NCI-H82 treated with DMSO at 0.1 percent for 48 hours (cell line): ENCODE data around the gene TBCD.

ENCODE experiments used
- DNase-seq: peaks from one replicate; lab custom pipeline; 2025; ENCODE audit not compliant: unreplicated experiment; lab: John Stamatoyannopoulos, UW

Gene TBCD

DNA sequence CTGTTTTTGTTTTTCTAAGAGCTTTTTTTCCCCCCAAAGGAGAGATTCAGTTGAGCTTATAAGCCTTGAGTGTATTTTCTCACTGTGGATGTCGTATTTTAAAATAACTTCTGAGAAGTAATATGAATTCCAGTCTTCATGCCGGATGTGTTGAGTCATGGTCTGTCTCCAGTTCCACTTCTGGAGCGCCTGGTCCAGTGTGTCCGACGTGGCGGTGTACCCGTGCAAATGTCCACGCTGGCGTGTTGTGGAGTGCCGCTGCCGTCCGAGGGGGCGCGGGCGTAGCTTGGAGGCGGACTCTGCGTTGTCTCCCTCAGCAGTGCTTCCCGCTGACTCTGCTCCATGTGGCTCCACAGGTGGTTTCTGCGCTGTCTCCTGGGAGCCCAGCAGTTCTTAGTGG lies 148.9 kb downstream of the TBCD start:
- DNase-seq: no peak

GRCh38 chr17:82901356-82901755 lies 149.5 kb downstream of the TBCD start:
- DNase-seq: no peak

- DNase-seq: no peak
Measured at GRCh38 chr17:82901856-82902255, 150.0 kb downstream of the TBCD start.

DNA sequence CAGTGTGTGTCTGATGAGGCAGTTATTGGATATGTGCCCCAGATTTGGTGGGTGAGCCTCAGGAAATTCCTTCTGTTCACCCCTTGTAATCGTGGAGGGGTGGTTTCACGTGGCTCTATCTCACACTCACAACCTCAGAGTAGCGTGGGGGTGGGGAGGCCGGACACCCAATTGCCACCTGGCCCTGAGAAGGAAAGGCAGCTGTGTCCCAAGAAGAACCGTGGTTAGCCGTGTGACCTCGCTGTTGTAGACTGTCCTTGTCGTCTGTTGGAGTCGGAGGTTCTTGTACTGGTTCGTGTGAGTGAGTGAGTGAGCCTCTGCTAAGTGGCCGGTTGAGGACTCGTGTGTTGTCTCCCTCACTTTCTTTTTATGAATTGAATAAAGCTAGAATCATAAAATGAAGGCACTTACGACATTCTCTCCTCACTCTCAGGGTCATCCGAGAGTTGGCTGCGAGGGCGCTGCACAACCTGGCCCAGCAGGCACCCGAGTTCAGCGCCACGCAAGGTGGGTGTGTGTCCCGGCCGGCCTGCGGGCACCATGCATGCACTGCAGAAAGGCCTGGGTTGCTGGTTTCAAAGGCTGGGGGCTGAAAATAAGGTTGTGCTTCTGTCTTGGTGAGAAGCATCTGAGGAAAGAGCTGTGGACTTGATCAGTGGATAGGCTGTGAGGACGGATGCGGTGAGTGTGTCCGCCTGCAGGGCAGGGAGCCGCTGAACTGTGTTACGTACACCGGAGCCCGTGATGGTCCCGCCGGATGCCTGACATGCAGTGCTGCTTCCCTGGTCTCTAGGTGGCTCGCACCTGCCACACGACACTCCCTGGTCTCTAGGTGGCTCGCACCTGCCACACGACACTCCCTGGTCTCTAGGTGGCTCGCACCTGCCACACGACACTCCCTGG lies 151.4 kb downstream of the TBCD start:
- DNase-seq: no peak

DNA sequence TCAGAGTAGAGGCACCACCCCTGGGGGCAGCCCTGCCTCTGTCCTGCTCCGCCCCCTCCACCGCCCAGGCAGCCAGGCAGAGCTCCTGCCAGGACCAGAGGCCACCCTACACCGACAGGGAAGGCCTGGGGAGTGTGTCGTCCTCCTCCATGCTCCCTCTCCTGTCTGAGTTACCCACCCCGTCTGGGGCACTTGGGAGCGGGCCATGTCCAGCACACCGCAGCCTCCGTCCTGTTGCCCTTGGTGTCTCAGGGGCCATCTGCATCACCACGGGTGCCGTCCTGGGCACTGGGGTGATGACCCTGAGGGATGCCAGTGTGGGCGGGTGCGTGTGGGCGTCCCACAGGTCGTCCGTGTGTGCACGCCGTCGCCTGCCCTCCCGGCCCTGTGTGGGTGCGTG lies 153.3 kb downstream of the TBCD start:
- DNase-seq: no peak

DNA sequence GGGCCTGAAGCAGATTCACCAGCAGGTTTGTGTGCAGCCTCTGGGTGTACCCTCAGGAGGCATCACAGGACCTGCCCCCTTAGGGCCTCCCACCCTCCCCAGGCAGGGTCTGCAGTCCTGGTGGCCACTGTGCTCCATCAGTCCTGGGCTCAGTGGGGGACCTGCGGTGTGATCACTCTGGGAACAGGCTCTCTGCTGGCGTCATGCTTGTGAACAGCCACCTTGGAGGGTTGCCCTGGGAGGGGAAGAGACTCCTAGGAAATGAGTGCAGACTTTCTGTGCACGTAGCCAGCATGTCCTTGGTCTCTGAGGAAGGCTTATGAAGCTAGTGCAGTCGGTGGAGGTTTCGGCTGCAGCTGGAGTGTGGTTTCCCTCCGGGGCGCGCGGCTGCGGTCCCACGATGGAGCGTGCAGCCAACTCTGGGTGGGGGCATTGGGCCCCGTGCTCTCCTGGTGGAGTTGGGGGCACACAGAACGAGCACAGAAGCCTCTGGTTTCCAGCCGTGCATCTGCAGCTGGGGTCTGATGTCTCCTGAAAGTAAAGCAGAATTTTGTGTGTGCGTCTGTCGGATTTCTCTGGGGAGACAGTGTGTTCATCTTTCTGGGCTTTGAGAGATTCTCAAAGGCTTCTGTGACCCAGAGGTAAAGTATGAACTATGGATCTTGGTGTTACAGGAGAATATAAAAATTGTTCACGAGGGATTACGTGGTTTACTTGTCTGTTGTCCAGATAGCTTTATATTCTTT lies 156.1 kb downstream of the TBCD start:
- DNase-seq: no peak

DNA sequence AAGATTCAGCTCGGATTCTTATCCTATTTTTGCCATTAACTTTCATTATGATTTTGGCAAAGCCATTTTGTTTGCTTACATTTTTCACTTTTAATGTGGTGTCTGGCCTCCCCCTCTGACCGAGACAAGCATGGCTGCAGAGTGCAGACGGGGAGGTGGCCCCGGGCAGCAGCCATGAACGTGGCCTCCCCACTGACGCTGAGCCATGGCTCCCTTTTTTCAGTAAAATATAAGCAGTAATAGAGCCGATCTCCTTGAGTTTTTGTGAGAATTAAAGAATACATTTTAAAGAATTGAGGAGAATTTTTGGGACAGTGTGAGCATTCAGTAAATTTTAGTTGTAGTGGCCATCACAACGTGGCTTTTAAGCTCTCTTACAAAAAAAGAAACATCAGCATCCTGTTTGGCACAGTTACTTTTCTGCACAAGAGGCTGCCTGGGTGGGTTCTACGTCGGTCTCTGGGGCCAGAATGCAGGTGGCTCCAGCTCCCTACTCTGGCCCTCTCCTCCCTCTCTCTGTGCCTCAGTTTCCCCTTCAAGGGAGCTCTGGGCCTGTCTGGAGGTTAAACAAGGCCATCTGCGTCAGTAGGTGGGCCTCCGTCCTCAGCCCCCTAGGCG lies 156.8 kb downstream of the TBCD start:
- no peak for DNase-seq

- no peak for DNase-seq
Measured at GRCh38 chr17:82909322-82909904, 157.5 kb downstream of the TBCD start.

GRCh38 chr17:82910041-82910481 lies 158.2 kb downstream of the TBCD start:
- DNase-seq: no peak

DNA sequence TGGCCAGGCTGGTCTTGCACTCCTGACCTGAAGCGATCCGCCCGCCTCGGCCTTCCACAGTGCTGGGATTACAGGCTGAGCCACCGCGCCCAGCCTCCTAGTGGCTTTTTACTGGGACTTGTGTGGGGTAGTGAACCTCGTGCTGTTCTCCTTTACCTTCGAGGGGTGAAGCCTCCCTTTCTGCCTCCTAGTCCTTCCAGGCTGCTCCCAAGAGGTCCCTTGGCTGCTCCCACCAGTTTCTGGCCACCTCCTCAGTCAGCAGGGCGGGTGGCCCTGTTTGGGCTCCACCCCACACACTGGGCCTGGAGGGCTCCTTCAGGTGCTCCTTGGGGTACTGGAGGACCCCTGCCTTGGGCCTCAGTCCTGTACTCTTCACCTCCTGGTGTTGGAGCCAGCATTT lies 158.9 kb downstream of the TBCD start:
- no peak for DNase-seq

DNA sequence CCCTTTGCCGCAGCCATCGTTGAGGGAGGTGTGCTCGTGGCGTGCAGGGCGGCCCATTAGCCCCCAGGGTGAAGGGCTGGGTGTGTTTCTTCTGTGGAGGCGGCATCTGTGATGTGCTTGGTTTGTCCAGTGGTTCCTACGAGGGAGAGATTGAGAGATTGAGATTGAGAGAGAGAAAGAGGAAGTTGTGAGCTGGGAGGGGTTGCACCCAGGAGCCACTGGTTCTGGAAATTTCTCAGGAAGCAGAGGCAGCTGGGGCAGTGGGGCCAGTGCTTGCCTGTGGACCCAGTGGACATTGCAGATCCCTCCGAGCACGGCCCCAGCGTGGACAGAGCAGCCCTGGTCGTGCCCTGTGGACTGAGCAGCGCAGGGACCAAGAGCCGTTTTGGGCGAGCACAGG lies 160.0 kb downstream of the TBCD start:
- DNase-seq: no peak

- no peak for DNase-seq
Measured at GRCh38 chr17:82912484-82913089, 160.7 kb downstream of the TBCD start.

DNA sequence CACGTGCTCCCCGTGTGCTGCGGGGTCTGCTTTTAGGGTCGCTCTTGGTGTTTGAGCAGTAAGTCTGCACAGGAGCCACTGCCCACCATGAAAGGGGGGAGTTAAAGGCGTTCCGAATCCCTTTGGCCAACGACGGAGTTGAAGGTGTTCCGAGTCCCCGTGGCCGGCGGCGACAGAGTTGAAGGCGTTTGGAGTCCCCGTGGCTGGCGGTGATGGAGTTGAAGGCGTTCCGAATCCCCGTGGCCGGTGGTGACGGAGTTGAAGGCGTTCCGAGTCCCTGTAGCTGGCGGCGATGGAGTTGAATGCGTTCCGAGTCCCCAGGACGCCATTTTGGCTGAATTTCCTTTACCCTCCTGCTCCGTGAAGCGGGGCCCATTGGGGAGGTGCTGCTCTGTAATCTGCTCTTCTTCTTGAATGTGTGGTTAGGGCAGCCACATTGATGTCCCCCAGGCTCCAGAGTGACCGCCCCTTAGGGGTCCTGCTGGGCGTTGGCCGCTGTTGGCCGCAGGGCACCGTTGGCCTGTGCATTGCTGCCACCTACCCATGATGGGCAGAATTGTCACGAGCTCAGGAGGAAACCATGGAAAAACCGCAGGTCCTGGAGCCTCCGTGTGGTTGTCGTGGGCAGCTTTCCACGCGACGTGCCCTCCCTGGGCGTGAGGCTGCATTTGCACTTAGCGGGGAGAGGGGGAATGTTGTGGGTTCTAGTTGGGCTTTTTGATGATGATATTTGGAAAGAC lies 161.6 kb downstream of the TBCD start:
- no peak for DNase-seq

- no peak for DNase-seq
Measured at GRCh38 chr17:82914375-82914774, 162.5 kb downstream of the TBCD start.

DNA sequence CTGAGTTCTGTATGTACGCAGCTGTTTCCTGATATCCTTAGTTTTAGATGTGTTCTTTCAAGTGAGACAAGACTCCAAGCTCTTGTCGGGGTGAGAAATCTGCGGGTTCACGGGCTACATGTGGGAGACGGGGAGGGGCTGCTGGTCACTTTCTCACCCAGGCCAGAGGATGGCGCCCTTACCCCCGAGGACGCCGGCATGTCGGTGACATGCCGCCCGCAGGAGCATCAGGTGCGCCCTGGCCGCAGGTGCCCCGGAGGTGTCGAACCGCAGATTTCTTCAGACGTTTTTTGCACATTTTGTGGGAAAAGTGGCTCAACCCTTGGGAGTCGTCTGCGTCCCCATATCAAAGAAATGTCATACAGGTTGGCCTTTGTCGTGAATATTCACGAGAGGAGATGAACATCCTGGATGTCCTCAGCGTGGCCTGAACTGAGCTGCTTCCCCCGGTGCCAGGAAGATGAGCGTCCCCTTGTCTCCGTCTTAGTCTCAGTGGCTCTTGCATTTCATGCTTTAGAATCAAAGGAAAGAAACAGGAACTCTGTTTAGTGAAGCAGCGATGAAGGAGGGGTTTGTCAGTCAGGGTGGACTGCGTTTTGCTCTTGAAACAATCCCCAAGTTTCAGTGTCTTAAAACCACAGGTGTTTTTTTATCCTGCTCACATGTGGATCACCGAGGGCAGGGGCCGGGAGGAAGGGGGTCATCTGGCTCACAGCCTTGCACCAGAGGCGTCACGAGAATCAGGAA lies 163.3 kb downstream of the TBCD start:
- no peak for DNase-seq

GRCh38 chr17:82915757-82916027 lies 163.8 kb downstream of the TBCD start:
- no peak for DNase-seq

DNA sequence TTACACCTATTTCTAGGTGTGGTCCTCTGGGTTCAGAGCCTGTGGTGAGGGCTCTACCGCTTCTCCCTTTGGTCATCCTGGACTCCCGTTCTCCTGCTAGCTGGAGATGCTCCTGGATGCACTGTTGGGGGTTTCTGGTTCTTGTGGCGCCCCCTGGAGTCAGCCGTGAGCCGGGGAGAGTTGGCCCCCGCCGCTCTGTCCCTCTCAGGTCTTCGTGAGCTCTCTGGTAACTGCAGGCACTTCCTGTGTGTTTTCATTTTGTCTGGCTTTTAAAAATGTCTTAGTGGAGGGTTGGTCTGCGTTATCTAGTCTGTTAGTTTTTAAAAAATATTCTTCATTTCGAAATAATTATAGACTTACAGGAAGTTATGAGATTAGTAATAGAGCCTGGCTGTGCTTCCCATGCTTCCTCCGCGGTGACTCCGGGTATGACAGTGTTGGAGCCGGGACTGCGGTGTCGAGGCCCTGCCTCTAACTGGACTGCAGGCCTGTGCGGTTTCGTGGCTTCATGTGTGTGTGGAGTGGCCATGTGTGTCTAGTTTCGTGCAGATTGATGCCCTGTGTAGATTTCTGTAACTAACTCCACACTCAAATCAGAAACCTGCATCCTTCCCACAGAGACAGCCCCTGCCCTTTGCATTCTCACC lies 166.0 kb downstream of the TBCD start:
- DNase-seq: no peak

GRCh38 chr17:82918508-82918907 lies 166.6 kb downstream of the TBCD start:
- no peak for DNase-seq

DNA sequence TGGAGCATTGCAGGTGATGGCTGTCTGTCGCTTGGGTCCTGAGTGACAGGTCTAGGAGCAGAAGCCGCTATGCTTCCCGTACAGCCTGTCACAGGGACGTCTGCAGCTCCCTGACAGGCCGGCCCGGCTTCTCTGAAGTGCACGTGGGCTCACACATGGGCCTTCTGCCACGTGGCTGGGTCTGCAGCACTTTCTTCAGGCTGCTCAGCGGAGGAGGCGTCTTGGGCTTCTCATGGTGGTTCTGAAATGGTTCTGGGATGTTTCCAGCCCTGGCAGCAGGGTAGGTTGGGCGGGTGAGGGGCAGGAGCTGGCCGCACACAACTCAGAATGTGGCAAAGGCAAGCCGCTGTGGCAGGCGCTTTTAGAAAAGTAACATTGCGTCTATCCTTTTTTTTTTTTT lies 168.3 kb downstream of the TBCD start:
- no peak for DNase-seq
